Brain (organoid and tissue), 1 donor: ENCODE results near the gene RNF38. TPM values are rescaled to one million over a fixed set of nuclear protein-coding genes. Genes with fewer than 3 reads are reported as not detected.

Experiments used
- polyA plus RNA-seq: library from polyadenylated mRNA; stranded (reverse); fragments of 350-450 nt; fragmentation: Illumina TruSeq; extraction: RNeasy Lipid Tissue Mini Kit (QIAGEN cat#74804); gene quantifications from one replicate; pipeline ENCODE4 v1.2.3, GENCODE V29; 2015; ENCODE audit warnings: low read depth, low replicate concordance; ENCODE audit not compliant: insufficient read depth

The RNF38 gene
- polyA plus RNA-seq, 1 donor from 2014 or later, result 36.0 TPM

Other genes starting within 250 kb of the RNF38 start
- not detected for gene CCIN, start 230.9 kb downstream of the RNF38 start, polyA plus RNA-seq
- gene CLTA, start 209.3 kb downstream of the RNF38 start, polyA plus RNA-seq, result 447 TPM
- 26.6 TPM for gene GNE, start 141.8 kb downstream of the RNF38 start, polyA plus RNA-seq
- gene MELK, start 172.6 kb upstream of the RNF38 start, polyA plus RNA-seq, result 35.0 TPM